ENCODE measurements around the gene YWHAE.

DNA sequence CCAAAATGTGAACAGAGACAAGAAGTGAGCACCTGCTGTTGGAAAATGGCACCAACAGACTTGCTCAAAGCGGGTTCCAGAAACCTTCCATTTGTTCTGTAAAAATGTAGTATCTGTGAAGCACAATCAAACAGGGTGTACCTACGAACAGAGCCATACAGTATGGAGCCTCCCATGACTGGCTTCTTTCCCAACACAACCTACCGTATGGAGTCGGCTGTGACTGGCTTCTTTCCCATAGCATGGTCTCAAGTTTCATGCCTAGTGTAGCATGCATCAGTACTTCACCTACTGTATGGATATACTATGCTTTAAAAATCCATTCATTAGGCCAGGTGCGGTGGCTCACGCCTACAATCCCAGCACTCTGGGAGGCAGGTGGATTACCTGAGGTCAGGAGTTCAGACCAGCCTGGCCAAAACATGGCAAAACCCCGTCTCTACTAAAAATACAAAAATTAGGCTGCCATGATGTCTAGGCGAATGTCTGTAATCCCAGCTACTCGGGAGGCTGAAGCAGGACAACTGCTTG, 26.2 kb downstream of the YWHAE start:
- TF ChIP-seq TAF1 (IDR thresholded peaks at IDR 0.05; ENCODE audit: borderline replicate concordance, insufficient read depth, low read length) (no peak), POLR2AphosphoS5 (IDR thresholded peaks at IDR 0.05; ENCODE audit: low read depth, low read length) (no peak), SIN3A (IDR thresholded peaks at IDR 0.05; ENCODE audit: borderline replicate concordance, insufficient read depth, low read length) (no peak), REST (IDR thresholded peaks at IDR 0.05; ENCODE audit: insufficient read depth in 1 of 2, low read depth in 2 of 2, low read length in 2 of 2) (no peak)

Data from PFSK-1 (cell line).